DND-41 (cell line): ENCODE measurements around the gene CARD16.

Source experiments
- CTCF ChIP-seq: IDR thresholded peaks from 2 replicates; pipeline ENCODE4 v1.5.1; 2012; ENCODE audit warnings: borderline replicate concordance, low read length, moderate library complexity, mild to moderate bottlenecking; ENCODE audit not compliant: poor library complexity, severe bottlenecking; ENCODE audit errors: extremely low read depth
- EZH2 ChIP-seq: IDR thresholded peaks from 3 replicates; pipeline ENCODE4 v1.6.1; 2012; ENCODE audit warnings: borderline replicate concordance, low read depth, mild to moderate bottlenecking, moderate library complexity, low read length, inconsistent platforms; ENCODE audit not compliant: severe bottlenecking

GRCh38 chr11:105022527-105022926 lies 22.6 kb downstream of the CARD16 start:
- TF ChIP-seq CTCF: no peak
- TF ChIP-seq EZH2: no peak
